Choroid plexus epithelial cell (primary cell): ENCODE data around the gene HES1.
A peak's percentile ranks its signal among the peaks of the same experiment; 100 is the strongest.
"Not testable (repeated sequence)": the region's sequence is repeated elsewhere in the genome, so short reads cannot be mapped to it uniquely, and the experiment has no call there.

ENCODE experiments used
- DNase-seq: peaks from one replicate; pipeline ENCODE4 v3.0.0-alpha.2; 2010; ENCODE audit warnings: low read depth
- H3K4me3 ChIP-seq: 2 replicates; pipeline ENCODE4 v1.5.1; 2011; ENCODE audit warnings: low read depth, mild to moderate bottlenecking, control low read depth, low read length, moderate library complexity
- TF ChIP-seq, protein P1 (sequence below): conservative IDR thresholded peaks from 2 replicates; pipeline ENCODE4 v1.5.1; 2011; ENCODE audit warnings: low read depth, mild to moderate bottlenecking, control low read depth, inconsistent platforms, low read length, moderate library complexity

HES1 gene

GRCh38 chr3:194090716-194091115, 45.2 kb upstream of the HES1 start:
- TF ChIP-seq, protein P1, sequence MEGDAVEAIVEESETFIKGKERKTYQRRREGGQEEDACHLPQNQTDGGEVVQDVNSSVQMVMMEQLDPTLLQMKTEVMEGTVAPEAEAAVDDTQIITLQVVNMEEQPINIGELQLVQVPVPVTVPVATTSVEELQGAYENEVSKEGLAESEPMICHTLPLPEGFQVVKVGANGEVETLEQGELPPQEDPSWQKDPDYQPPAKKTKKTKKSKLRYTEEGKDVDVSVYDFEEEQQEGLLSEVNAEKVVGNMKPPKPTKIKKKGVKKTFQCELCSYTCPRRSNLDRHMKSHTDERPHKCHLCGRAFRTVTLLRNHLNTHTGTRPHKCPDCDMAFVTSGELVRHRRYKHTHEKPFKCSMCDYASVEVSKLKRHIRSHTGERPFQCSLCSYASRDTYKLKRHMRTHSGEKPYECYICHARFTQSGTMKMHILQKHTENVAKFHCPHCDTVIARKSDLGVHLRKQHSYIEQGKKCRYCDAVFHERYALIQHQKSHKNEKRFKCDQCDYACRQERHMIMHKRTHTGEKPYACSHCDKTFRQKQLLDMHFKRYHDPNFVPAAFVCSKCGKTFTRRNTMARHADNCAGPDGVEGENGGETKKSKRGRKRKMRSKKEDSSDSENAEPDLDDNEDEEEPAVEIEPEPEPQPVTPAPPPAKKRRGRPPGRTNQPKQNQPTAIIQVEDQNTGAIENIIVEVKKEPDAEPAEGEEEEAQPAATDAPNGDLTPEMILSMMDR = no peak
- no peak overlapping the region for H3K4me3 ChIP-seq
- DNase-seq = no peak

GRCh38 chr3:194091141-194091540, 44.8 kb upstream of the HES1 start:
- TF ChIP-seq, protein P1 = no peak
- no peak overlapping the region for H3K4me3 ChIP-seq
- peak; percentile 80 for DNase-seq

- H3K4me3 ChIP-seq, DNase-seq: not testable (repeated sequence)
These were observed 44.1 kb upstream of the HES1 start for GRCh38 chr3:194091897-194092296.

GRCh38 chr3:194092881-194093301, 43.1 kb upstream of the HES1 start:
- no peak for DNase-seq
- H3K4me3 ChIP-seq = no peak overlapping the region
- TF ChIP-seq, protein P1 = no peak

GRCh38 chr3:194093842-194094241, 42.1 kb upstream of the HES1 start:
- no peak for DNase-seq
- TF ChIP-seq, protein P1 = no peak
- H3K4me3 ChIP-seq = no peak overlapping the region

DNA sequence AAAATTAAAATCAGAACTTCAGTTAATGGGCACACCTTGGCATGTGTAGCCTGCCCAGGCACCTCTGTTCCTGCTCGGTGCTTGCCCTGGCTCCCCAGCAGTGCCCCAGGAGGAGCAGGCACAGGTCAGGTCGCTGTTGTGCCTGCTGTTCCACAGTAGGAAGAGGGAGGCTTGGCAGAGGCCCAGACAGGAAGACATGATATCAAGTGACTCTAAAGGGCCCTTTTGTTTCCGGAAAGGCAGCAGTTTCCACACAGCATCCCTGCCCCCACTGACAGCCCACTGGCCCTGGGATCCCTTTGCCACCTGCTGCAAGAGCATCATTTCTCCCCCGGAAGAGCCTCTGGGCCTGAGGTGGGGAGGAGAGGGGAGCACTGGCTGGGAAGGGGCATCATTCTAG, 40.5 kb upstream of the HES1 start:
- no peak overlapping the region for H3K4me3 ChIP-seq
- TF ChIP-seq, protein P1 = no peak
- no peak for DNase-seq

- no peak for DNase-seq
- no peak overlapping the region for H3K4me3 ChIP-seq
- TF ChIP-seq, protein P1 = no peak
These were observed 40.0 kb upstream of the HES1 start for GRCh38 chr3:194095902-194096301.
